A673 (cell line): ENCODE measurements around the gene RPS6KC1.

Experiments
- EZH2 ChIP-seq: fragments of 200-600 bp; sonication (generic); IDR thresholded peaks from 2 replicates; pipeline ENCODE4 v1.6.1; 2017; ENCODE audit warnings: borderline replicate concordance, low read depth, mild to moderate bottlenecking, mixed read lengths, antibody characterized with exemption, low read length; ENCODE audit not compliant: poor library complexity, severe bottlenecking
- TF ChIP-seq, protein P1 (sequence below): fragments of 300-800, 200-600 bp; sonication (generic); conservative IDR thresholded peaks from 2 replicates; pipeline ENCODE4 v1.5.1; 2017; ENCODE audit warnings: low read depth, mild to moderate bottlenecking, antibody characterized with exemption, low read length, moderate library complexity, mixed read lengths

- TF ChIP-seq EZH2, result no peak
- TF ChIP-seq, protein P1, sequence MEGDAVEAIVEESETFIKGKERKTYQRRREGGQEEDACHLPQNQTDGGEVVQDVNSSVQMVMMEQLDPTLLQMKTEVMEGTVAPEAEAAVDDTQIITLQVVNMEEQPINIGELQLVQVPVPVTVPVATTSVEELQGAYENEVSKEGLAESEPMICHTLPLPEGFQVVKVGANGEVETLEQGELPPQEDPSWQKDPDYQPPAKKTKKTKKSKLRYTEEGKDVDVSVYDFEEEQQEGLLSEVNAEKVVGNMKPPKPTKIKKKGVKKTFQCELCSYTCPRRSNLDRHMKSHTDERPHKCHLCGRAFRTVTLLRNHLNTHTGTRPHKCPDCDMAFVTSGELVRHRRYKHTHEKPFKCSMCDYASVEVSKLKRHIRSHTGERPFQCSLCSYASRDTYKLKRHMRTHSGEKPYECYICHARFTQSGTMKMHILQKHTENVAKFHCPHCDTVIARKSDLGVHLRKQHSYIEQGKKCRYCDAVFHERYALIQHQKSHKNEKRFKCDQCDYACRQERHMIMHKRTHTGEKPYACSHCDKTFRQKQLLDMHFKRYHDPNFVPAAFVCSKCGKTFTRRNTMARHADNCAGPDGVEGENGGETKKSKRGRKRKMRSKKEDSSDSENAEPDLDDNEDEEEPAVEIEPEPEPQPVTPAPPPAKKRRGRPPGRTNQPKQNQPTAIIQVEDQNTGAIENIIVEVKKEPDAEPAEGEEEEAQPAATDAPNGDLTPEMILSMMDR, result no peak
Measured at GRCh38 chr1:213287987-213288386, 236.9 kb downstream of the RPS6KC1 start.
